Suprapubic skin (tissue), 4 donors: ENCODE results near the gene TSPAN18. TPM values are rescaled to one million over a fixed set of nuclear protein-coding genes. Genes with fewer than 3 reads are reported as not detected.

ENCODE experiments used
- DNase-seq, 2 donors: peaks; one replicate each; pipeline ENCODE4 v3.0.0-alpha.2; 2019; ENCODE audit warnings: low spot score in 2 of 2
- H3K27ac ChIP-seq: fragments of 200-600 bp; sonication (generic); one replicate; pipeline ENCODE4 v1.5.1; 2019
- H3K27me3 ChIP-seq: fragments of 200-600 bp; sonication (generic); one replicate; pipeline ENCODE4 v1.5.1; 2019
- H3K36me3 ChIP-seq: fragments of 200-600 bp; sonication (generic); one replicate; pipeline ENCODE4 v1.5.1; 2019
- H3K4me1 ChIP-seq: fragments of 200-600 bp; sonication (generic); one replicate; pipeline ENCODE4 v1.5.1; 2019
- H3K4me3 ChIP-seq: fragments of 200-600 bp; sonication (generic); one replicate; pipeline ENCODE4 v1.5.1; 2019; ENCODE audit warnings: mild to moderate bottlenecking
- H3K9me3 ChIP-seq: fragments of 200-600 bp; sonication (generic); one replicate; pipeline ENCODE4 v1.5.1; 2019
- CTCF ChIP-seq, 2 donors: fragments of 200-600 bp in 1 of 2; fragments of 450-650 bp in 1 of 2; sonication (generic) in 1 of 2; IDR thresholded peaks; one replicate each; pipeline ENCODE4 v1.5.1; 2016 to 2019; ENCODE audit warnings: antibody characterized with exemption in 2 of 2, mild to moderate bottlenecking in 1 of 2, moderate library complexity in 1 of 2
- EP300 ChIP-seq: sonication (generic); formaldehyde crosslinking; IDR thresholded peaks from one replicate; pipeline ENCODE4 v1.6.1; 2017; ENCODE audit warnings: antibody characterized with exemption
- POLR2A ChIP-seq, 2 donors: fragments of 450-650 bp; IDR thresholded peaks; one replicate each; pipeline ENCODE4 v1.6.1; 2017; ENCODE audit warnings: antibody characterized with exemption in 2 of 2, mild to moderate bottlenecking in 2 of 2, moderate library complexity in 2 of 2
- POLR2AphosphoS5 ChIP-seq, 3 donors: sonication (generic); formaldehyde crosslinking; IDR thresholded peaks; one replicate each; pipeline ENCODE4 v1.6.1; 2017; ENCODE audit warnings: antibody characterized with exemption in 3 of 3
- WGBS: methylation state at CpG from one replicate; pipeline ENCODE4 v1.1.5; 2018; 5-methylcytosine and 5-hydroxymethylcytosine counted together
- total RNA-seq, 4 donors: library from RNA; depleted of rRNA; stranded (reverse); fragments of >200 nt; gene quantifications; one replicate each; pipeline ENCODE4 v1.1.0, GENCODE V29; 2016

TSPAN18 gene
- total RNA-seq, 4 donors from 2014 or later, result 1.3 to 5.1 (median 3.9) TPM

- peak overlapping the region; percentile 23 for H3K27ac ChIP-seq
- WGBS, result 65% methylated on average over 8 of the region's 9 CpGs
- TF ChIP-seq CTCF (IDR thresholded peaks at IDR 0.05) (no peak), POLR2AphosphoS5 (IDR thresholded peaks at IDR 0.05) (no peak), EP300 (no peak), POLR2A (IDR thresholded peaks at IDR 0.05) (no peak)
These were observed 220.4 kb downstream of the TSPAN18 start for GRCh38 chr11:44947114-44947513.

GRCh38 chr11:44948155-44948554, 221.4 kb downstream of the TSPAN18 start:
- no peaks in the 10 kb centered on the region for H3K36me3 ChIP-seq
- H3K4me1 ChIP-seq, result peaks cover 51% of the 10 kb centered on the region
- TF ChIP-seq POLR2A (IDR thresholded peaks at IDR 0.05) (no peak), POLR2AphosphoS5 (IDR thresholded peaks at IDR 0.05) (no peak), CTCF (IDR thresholded peaks at IDR 0.05) (no peak), EP300 (no peak)
- 87% methylated on average over 3 of the region's 3 CpGs for WGBS
- no peak for DNase-seq
- H3K9me3 ChIP-seq, result no peaks in the 10 kb centered on the region
- H3K27ac ChIP-seq, result no peak overlapping the region
- no peaks in the 10 kb centered on the region for H3K27me3 ChIP-seq
- no peak overlapping the region for H3K4me3 ChIP-seq

More at GRCh38 chr11:44947114-44947513, 220.4 kb downstream of the TSPAN18 start:
- H3K27me3 ChIP-seq, result no peaks in the 10 kb centered on the region
- H3K9me3 ChIP-seq, result no peaks in the 10 kb centered on the region
- H3K36me3 ChIP-seq, result no peaks in the 10 kb centered on the region
- H3K4me3 ChIP-seq, result no peak overlapping the region
- DNase-seq, result no peak
- peaks cover 60% of the 10 kb centered on the region for H3K4me1 ChIP-seq

- Histone ChIP-seq H3K36me3 (no peaks in the 10 kb centered on the region), H3K4me1 (peaks cover 48% of the 10 kb centered on the region), H3K4me3 (peak overlapping the region; percentile 96), H3K9me3 (no peaks in the 10 kb centered on the region), H3K27ac (peak overlapping the region; percentile 84), H3K27me3 (no peaks in the 10 kb centered on the region)
- DNase-seq, result no peak
- TF ChIP-seq CTCF (IDR thresholded peaks at IDR 0.05) (peak in 1 of 2 donors; percentile 44), POLR2AphosphoS5 (IDR thresholded peaks at IDR 0.05) (no peak), POLR2A (IDR thresholded peaks at IDR 0.05) (no peak), EP300 (no peak)
- WGBS, result 25% methylated on average over 8 of the region's 57 CpGs
These were observed 222.6 kb downstream of the TSPAN18 start for GRCh38 chr11:44949160-44950030.

GRCh38 chr11:44950031-44950624, 223.4 kb downstream of the TSPAN18 start:
- TF ChIP-seq POLR2AphosphoS5 (IDR thresholded peaks at IDR 0.05) (no peak), EP300 (no peak), POLR2A (IDR thresholded peaks at IDR 0.05) (no peak), CTCF (IDR thresholded peaks at IDR 0.05) (no peak)
- H3K36me3 ChIP-seq, result no peaks in the 10 kb centered on the region
- H3K27me3 ChIP-seq, result no peaks in the 10 kb centered on the region
- 2% methylated on average over 21 of the region's 63 CpGs for WGBS
- H3K4me3 ChIP-seq, result peak overlapping the region; percentile 96
- DNase-seq, result peak in 1 of 2 donors; percentile 78
- H3K27ac ChIP-seq, result peak overlapping the region; percentile 84
- H3K4me1 ChIP-seq, result peaks cover 51% of the 10 kb centered on the region
- no peaks in the 10 kb centered on the region for H3K9me3 ChIP-seq
